ENCODE results near the gene HOXB5. TPM values are rescaled to one million over a fixed set of nuclear protein-coding genes. Genes with fewer than 3 reads are reported as not detected.

The HOXB5 gene
- total and polyA plus RNA-seq, 3 donors from 2014 or later = 0.50 to 1.7 (median 0.71) TPM

- no peak overlapping the region for H3K27ac ChIP-seq
- 13 to 15% methylated on average over 34 of the region's 34 CpGs for WGBS, 2 donors
- no peaks in the 10 kb centered on the region for H3K36me3 ChIP-seq (ENCODE audit: low read depth, missing control alignments)
- H3K27me3 ChIP-seq = no peaks in the 10 kb centered on the region
- intact Hi-C loops (cut with DNase I; ENCODE audit: low total_unique reads) = no loop called here
- H3K4me3 ChIP-seq = peak overlapping the region in 1 of 2 donors; percentile 44
- DNase-seq = no peak
- H3K9me3 ChIP-seq = no peaks in the 10 kb centered on the region
- peaks cover 16% of the 10 kb centered on the region for H3K4me1 ChIP-seq
- TF ChIP-seq CTCF (IDR thresholded peaks at IDR 0.05) (no peak), POLR2A (IDR thresholded peaks at IDR 0.05) (no peak)
Observed at GRCh38 chr17:48586355-48587258, 7.0 kb downstream of the HOXB5 start.

- Histone ChIP-seq H3K36me3 (ENCODE audit: low read depth, missing control alignments) (no peaks in the 10 kb centered on the region), H3K9me3 (no peaks in the 10 kb centered on the region), H3K27ac (no peak overlapping the region), H3K4me1 (peaks cover 16% of the 10 kb centered on the region), H3K27me3 (no peaks in the 10 kb centered on the region), H3K4me3 (no peak overlapping the region)
- intact Hi-C loops (cut with DNase I; ENCODE audit: low total_unique reads) = no loop called here
- no peak for TF ChIP-seq CTCF (IDR thresholded peaks at IDR 0.05)
- TF ChIP-seq POLR2A (IDR thresholded peaks at IDR 0.05) = no peak
- 24 to 29% methylated on average over 2 of the region's 2 CpGs for WGBS, 2 donors
- DNase-seq = no peak
Observed at GRCh38 chr17:48584223-48584741, 9.3 kb downstream of the HOXB5 start.

GRCh38 chr17:48583708-48584222 lies 9.8 kb downstream of the HOXB5 start:
- Histone ChIP-seq H3K4me3 (no peak overlapping the region), H3K36me3 (ENCODE audit: low read depth, missing control alignments) (no peaks in the 10 kb centered on the region), H3K9me3 (no peaks in the 10 kb centered on the region), H3K27ac (no peak overlapping the region), H3K27me3 (no peaks in the 10 kb centered on the region), H3K4me1 (peaks cover 16% of the 10 kb centered on the region)
- no peak for DNase-seq
- intact Hi-C loops (cut with DNase I; ENCODE audit: low total_unique reads) = no loop called here
- WGBS, 2 donors = 67 to 69% methylated on average over 3 of the region's 3 CpGs
- TF ChIP-seq POLR2A (IDR thresholded peaks at IDR 0.05) = no peak
- no peak for TF ChIP-seq CTCF (IDR thresholded peaks at IDR 0.05)

GRCh38 chr17:48582750-48583069 lies 10.9 kb downstream of the HOXB5 start:
- no peaks in the 10 kb centered on the region for H3K36me3 ChIP-seq (ENCODE audit: low read depth, missing control alignments)
- no peak overlapping the region for H3K27ac ChIP-seq
- H3K9me3 ChIP-seq = no peaks in the 10 kb centered on the region
- WGBS, 2 donors = 18 to 25% methylated on average over 7 of the region's 7 CpGs
- DNase-seq = no peak
- peaks cover 16% of the 10 kb centered on the region for H3K4me1 ChIP-seq
- intact Hi-C loops (cut with DNase I; ENCODE audit: low total_unique reads) = no loop called here
- TF ChIP-seq CTCF (IDR thresholded peaks at IDR 0.05) (no peak), POLR2A (IDR thresholded peaks at IDR 0.05) (no peak)
- peak overlapping the region; percentile 41 to 53 for H3K4me3 ChIP-seq
- no peaks in the 10 kb centered on the region for H3K27me3 ChIP-seq

Measured in testis (tissue), 3 donors.